ENCODE data around the gene CD3D.

DNA sequence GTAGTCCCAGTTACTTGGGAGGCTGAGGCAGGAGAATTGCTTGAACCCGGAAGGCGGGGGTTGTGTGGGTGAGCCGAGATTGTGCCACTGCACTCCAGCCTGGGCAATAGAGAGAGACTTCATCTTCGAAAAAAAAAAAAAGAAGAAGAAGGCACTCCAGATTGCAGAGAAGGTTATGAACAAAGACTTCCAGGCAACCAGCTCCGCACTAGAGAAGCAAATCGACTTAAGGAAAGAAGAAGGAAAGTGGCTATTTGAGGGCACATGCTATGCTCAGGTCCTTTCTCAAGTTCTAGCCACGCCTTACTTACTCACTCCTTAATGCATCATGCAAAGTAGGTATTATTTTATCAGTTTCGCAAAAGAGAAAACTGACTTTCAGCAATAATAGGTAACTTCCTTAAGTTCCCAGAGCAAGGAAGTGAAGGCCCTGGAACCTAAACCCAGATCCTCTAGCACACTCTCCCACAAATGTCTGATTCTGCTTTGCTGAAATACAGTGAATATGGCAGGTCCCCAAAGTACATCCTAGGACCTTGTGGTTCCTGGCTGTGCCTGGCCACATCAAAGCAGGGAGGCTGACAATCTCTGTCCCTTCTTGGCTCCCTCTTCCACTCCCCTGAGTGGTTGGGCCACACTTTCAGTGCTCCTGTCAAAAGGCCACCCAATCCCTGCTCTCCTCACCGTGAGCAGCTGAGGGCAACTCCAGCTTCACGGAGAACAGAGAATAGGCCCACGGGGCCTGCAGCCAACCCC lies 23.7 kb downstream of the CD3D start:
- TF ChIP-seq, protein P1, sequence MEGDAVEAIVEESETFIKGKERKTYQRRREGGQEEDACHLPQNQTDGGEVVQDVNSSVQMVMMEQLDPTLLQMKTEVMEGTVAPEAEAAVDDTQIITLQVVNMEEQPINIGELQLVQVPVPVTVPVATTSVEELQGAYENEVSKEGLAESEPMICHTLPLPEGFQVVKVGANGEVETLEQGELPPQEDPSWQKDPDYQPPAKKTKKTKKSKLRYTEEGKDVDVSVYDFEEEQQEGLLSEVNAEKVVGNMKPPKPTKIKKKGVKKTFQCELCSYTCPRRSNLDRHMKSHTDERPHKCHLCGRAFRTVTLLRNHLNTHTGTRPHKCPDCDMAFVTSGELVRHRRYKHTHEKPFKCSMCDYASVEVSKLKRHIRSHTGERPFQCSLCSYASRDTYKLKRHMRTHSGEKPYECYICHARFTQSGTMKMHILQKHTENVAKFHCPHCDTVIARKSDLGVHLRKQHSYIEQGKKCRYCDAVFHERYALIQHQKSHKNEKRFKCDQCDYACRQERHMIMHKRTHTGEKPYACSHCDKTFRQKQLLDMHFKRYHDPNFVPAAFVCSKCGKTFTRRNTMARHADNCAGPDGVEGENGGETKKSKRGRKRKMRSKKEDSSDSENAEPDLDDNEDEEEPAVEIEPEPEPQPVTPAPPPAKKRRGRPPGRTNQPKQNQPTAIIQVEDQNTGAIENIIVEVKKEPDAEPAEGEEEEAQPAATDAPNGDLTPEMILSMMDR (IDR thresholded peaks at IDR 0.05), result no peak
- TF ChIP-seq POLR2A (IDR thresholded peaks at IDR 0.05), result no peak

All from lower leg skin (tissue), 3 donors.